Mesenteric fat pad (tissue), 1 donor: ENCODE data around the gene MAGEE2. TPM values are rescaled to one million over a fixed set of nuclear protein-coding genes. Genes with fewer than 3 reads are reported as not detected.
A peak's percentile ranks its signal among the peaks of the same experiment; 100 is the strongest.
"Not testable (repeated sequence)": the region's sequence is repeated elsewhere in the genome, so short reads cannot be mapped to it uniquely, and the experiment has no call there.

Experiments used
- DNase-seq: peaks from one replicate; pipeline ENCODE4 v3.0.0-alpha.2; 2020; ENCODE audit warnings: low spot score
- long read RNA-seq: library from polyadenylated mRNA; unstranded; transcript quantifications from one replicate; pipeline ENCODE4 v2.0.0, GENCODE V29; 2020
- total RNA-seq: library from RNA; stranded (reverse); fragmentation: NEBNext Ultra II Directional; extraction: Animal tissue kit (Norgen Biotek cat#: 25700); gene quantifications from one replicate; pipeline ENCODE4 v1.2.1, GENCODE V29; 2021
- donor health status: DM: yes; HTN: yes; CAD: no.

MAGEE2 gene
- total RNA-seq: not detected
- long read RNA-seq: 0 reads

GRCh38 chrX:75784680-75785491 lies at the start of gene MAGEE2:
Gene MAGEE2 (minus strand): TSS chrX:75785254. CDS start chrX:75785051, 203 bp downstream.
- no peak for DNase-seq

- no peak for DNase-seq
Observed at GRCh38 chrX:75786290-75786689, 1.2 kb upstream of the MAGEE2 start.

GRCh38 chrX:75781611-75782010 lies 3.4 kb downstream of the MAGEE2 start:
- no peak for DNase-seq

GRCh38 chrX:75768063-75768462 lies 17.0 kb downstream of the MAGEE2 start:
- DNase-seq: not testable (repeated sequence)

GRCh38 chrX:75748431-75748830 lies 36.6 kb downstream of the MAGEE2 start:
- no peak for DNase-seq

- DNase-seq: peak; percentile 68
Observed at GRCh38 chrX:75746891-75747639, 38.0 kb downstream of the MAGEE2 start.
